B cell (primary cell): Measurements from ENCODE around the gene TMPRSS13. TPM values are rescaled to one million over a fixed set of nuclear protein-coding genes. Genes with fewer than 3 reads are reported as not detected.

Experiments
- ATAC-seq: fragments of 200-7000 bp; cut with Tn5 transposase; one replicate; pipeline ENCODE4 v1.10.0; 2021; ENCODE audit warnings: low read depth, mild to moderate bottlenecking, moderate number of reproducible peaks, moderate library complexity
- CTCF ChIA-PET: fragments of 350-600 bp; sonication (Branson Sonifier 250); formaldehyde crosslinking; loops from one replicate; lab custom pipeline; 2021; ENCODE audit warnings: antibody characterized with exemption, inconsistent platforms; lab: Charles Lee
- POLR2A ChIA-PET: fragments of 350-600 bp; sonication (Branson Sonifier 250); formaldehyde crosslinking; loops from one replicate; lab custom pipeline; 2021; ENCODE audit warnings: antibody characterized with exemption; lab: Charles Lee
- DNase-seq: peaks from one replicate; pipeline ENCODE4 v3.0.0; 2013
- H2AFZ ChIP-seq: 2 replicates; pipeline ENCODE4 v1.6.1; 2012; ENCODE audit warnings: mild to moderate bottlenecking, low read depth, low read length; ENCODE audit not compliant: insufficient read depth, poor library complexity, severe bottlenecking
- H3K27ac ChIP-seq, 2 donors: 1 replicate in 1 of 2; 2 replicates in 1 of 2; pipeline ENCODE4 v1.5.1; 2012 to 2013; ENCODE audit warnings: low read length in 2 of 2, mild to moderate bottlenecking in 2 of 2, moderate library complexity in 1 of 2
- H3K27me3 ChIP-seq, 4 experiments: fragments of 200-600 bp in 1 of 4; sonication (generic) in 1 of 4; replicated peaks in 1 of 4; 1 replicate in 2 of 4; 2 replicates in 2 of 4; pipeline versions ENCODE4 v1.6.1 to v1.7.0; 2013 to 2016; ENCODE audit warnings: low read length in 3 of 4, mild to moderate bottlenecking in 2 of 4, mixed read lengths in 1 of 4, moderate library complexity in 1 of 4; ENCODE audit not compliant: insufficient read depth in 4 of 4, control insufficient read depth in 3 of 4; ENCODE audit errors: control extremely low read depth in 1 of 4
- H3K36me3 ChIP-seq, 2 experiments: replicated peaks in 1 of 2; 1 replicate in 1 of 2; 2 replicates in 1 of 2; pipeline versions ENCODE4 v1.6.1 to v1.7.1; 2013; ENCODE audit warnings: low read length in 1 of 2; ENCODE audit not compliant: insufficient read depth in 2 of 2, control insufficient read depth in 1 of 2; ENCODE audit errors: control extremely low read depth in 1 of 2, extremely low read depth in 1 of 2
- H3K4me1 ChIP-seq, 2 donors: fragments of 200-600 bp in 1 of 2; sonication (generic) in 1 of 2; 1 replicate in 1 of 2; 2 replicates in 1 of 2; pipeline versions ENCODE4 v1.5.1 to v1.6.1; 2013 to 2017; ENCODE audit warnings: low read length in 2 of 2; ENCODE audit not compliant: control insufficient read depth in 2 of 2, insufficient read depth in 2 of 2
- H3K4me2 ChIP-seq: replicated peaks from 2 replicates; pipeline ENCODE3; 2012; ENCODE audit warnings: mild to moderate bottlenecking, low read depth, low read length; ENCODE audit not compliant: poor library complexity, severe bottlenecking
- H3K4me3 ChIP-seq, 5 experiments: fragments of 200-600 bp in 1 of 5; sonication (generic) in 1 of 5; 1 replicate in 3 of 5; 2 replicates in 2 of 5; pipeline versions ENCODE4 v1.5.1 to v1.7.0; 2011 to 2016; ENCODE audit warnings: low read length in 4 of 5, mild to moderate bottlenecking in 4 of 5, low read depth in 2 of 5, control low read depth in 1 of 5, moderate library complexity in 1 of 5; ENCODE audit not compliant: insufficient read depth in 1 of 5; ENCODE audit errors: control extremely low read depth in 1 of 5, extremely low read depth in 1 of 5
- H3K79me2 ChIP-seq: fragments of 200-600 bp; sonication (generic); one replicate; pipeline ENCODE4 v1.6.0; 2016; ENCODE audit warnings: low read length; ENCODE audit not compliant: control insufficient read depth, insufficient read depth
- H3K9ac ChIP-seq: fragments of 200-600 bp; sonication (generic); 2 replicates; pipeline ENCODE4 v1.6.1; 2017; ENCODE audit warnings: mild to moderate bottlenecking, low read length, moderate library complexity
- H3K9me3 ChIP-seq, 3 donors: one replicate each; pipeline versions ENCODE4 v1.6.1 to v1.7.1; 2013; ENCODE audit warnings: low read length in 2 of 3; ENCODE audit not compliant: control insufficient read depth in 2 of 3, insufficient read depth in 1 of 3; ENCODE audit errors: control extremely low read depth in 1 of 3
- H4K20me1 ChIP-seq: 2 replicates; pipeline ENCODE4 v1.6.0; 2012; ENCODE audit warnings: mild to moderate bottlenecking, low read length; ENCODE audit not compliant: insufficient read depth, control insufficient read depth, poor library complexity, severe bottlenecking
- H3K27ac Mint-ChIP-seq: one replicate; pipeline ENCODE4 v1.8.0; 2021; ENCODE audit warnings: mixed read lengths
- H3K27me3 Mint-ChIP-seq: one replicate; pipeline ENCODE4 v1.8.0; 2021; ENCODE audit warnings: mixed read lengths
- H3K4me1 Mint-ChIP-seq: one replicate; pipeline ENCODE4 v1.8.0; 2021; ENCODE audit warnings: mixed read lengths
- H3K4me3 Mint-ChIP-seq: one replicate; pipeline ENCODE4 v1.8.0; 2021; ENCODE audit warnings: mixed read lengths
- H3K9me3 Mint-ChIP-seq: one replicate; pipeline ENCODE4 v1.8.0; 2022; ENCODE audit warnings: mixed read lengths; ENCODE audit not compliant: insufficient read depth
- EZH2 ChIP-seq: IDR thresholded peaks from 2 replicates; pipeline ENCODE4 v1.6.1; 2012; ENCODE audit warnings: borderline replicate concordance, low read depth, mild to moderate bottlenecking, moderate library complexity, low read length; ENCODE audit not compliant: insufficient read depth, poor library complexity, severe bottlenecking
- WGBS: methylation state at CpG from one replicate; pipeline ENCODE4 v1.1.5; 2013; ENCODE audit warnings: missing lambda C conversion rate; ENCODE audit not compliant: insufficient coverage; 5-methylcytosine and 5-hydroxymethylcytosine counted together
- intact Hi-C: fragments of 100-400 bp; cut with micrococcal nuclease; formaldehyde crosslinking; loops from one replicate; pipeline ENCODE4 v1.10.0; 2022
- polyA plus RNA-seq: library from polyadenylated mRNA; depleted of rRNA; stranded (reverse); fragments of >200 nt; gene quantifications from 2 replicates; pipeline ENCODE4 v1.2.3, GENCODE V29; 2012
- total RNA-seq, 2 donors: library from RNA; stranded (reverse); fragments of 120-200 nt in 1 of 2; gene quantifications; 1 replicate in 1 of 2; 2 replicates in 1 of 2; pipeline versions ENCODE4 v1.2.3 to v1.2.4, GENCODE V29; 2013 to 2022
- TF ChIP-seq, protein P1 (sequence below): fragments of 200-600 bp; IDR thresholded peaks from one replicate; pipeline ENCODE4 v1.8.0; 2022; ENCODE audit warnings: antibody characterized with exemption, mild to moderate bottlenecking

The TMPRSS13 gene
- total and polyA plus RNA-seq, 2 donors (not counting 1 experiment from before 2014, with no cell fraction given): 2.4 to 8.0 TPM

DNA sequence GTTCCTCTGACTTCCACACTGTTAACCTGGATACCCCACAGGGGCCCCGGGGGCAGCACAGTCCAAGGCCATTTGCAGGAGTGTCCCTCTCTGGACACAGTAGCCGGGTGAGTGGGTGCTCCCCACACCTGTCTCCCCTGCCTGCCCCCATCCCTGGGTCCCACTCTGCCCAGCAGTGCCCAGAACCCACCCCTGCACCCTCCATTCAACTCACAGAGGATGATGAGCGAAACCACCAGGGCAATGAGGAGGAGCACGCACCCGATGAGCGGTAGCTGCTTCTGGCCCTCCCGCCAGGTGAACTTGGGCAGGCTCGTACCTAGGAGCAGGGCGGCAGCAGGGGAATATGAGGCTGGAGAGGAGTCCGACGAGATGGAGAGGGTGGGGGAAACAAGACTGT, 12.2 kb downstream of the TMPRSS13 start:
- peaks cover 13% of the 10 kb centered on the region for H3K4me1 Mint-ChIP-seq
- H3K9me3 ChIP-seq: no peaks in the 10 kb centered on the region

DNA sequence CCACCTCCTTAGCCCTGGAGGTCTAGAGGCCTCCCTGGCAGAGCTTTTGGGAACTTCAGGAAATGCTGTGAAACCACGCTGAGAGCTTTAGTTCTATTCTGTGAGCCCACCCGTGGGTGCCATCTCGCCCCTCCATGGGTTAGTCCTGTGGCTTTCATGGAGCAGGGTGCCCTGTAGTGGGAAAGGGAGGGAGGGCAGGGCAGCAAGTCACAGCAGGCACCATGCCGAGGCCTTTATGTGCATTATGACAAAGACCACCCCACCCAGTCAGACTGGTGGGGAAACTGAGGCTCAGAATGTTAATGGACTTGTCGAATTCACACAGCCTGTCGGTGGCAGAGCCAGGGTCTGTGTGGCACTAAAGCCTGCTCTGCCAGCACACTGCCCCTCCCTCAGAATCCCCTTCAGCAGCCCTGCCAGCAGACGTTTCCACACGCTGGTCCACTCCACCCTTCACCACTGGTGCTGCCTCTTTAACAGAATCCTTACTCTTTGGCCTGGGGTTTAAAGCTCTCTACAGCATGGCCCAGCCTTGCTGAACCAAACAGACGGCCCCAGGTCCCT, 13.4 kb downstream of the TMPRSS13 start:
- H4K20me1 ChIP-seq: no peaks in the 10 kb centered on the region
- TF ChIP-seq EZH2: no peak
- TF ChIP-seq, protein P1, sequence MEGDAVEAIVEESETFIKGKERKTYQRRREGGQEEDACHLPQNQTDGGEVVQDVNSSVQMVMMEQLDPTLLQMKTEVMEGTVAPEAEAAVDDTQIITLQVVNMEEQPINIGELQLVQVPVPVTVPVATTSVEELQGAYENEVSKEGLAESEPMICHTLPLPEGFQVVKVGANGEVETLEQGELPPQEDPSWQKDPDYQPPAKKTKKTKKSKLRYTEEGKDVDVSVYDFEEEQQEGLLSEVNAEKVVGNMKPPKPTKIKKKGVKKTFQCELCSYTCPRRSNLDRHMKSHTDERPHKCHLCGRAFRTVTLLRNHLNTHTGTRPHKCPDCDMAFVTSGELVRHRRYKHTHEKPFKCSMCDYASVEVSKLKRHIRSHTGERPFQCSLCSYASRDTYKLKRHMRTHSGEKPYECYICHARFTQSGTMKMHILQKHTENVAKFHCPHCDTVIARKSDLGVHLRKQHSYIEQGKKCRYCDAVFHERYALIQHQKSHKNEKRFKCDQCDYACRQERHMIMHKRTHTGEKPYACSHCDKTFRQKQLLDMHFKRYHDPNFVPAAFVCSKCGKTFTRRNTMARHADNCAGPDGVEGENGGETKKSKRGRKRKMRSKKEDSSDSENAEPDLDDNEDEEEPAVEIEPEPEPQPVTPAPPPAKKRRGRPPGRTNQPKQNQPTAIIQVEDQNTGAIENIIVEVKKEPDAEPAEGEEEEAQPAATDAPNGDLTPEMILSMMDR: no peak
- H3K27ac ChIP-seq: no peak overlapping the region
- H3K79me2 ChIP-seq: no peaks in the 10 kb centered on the region
- H3K36me3 ChIP-seq: no peaks in the 10 kb centered on the region
- ChIA-PET POLR2A (no interaction called here), CTCF (interaction anchor here (1.2 to 1.3 kb wide), 2 partner anchors 24 to 31 kb away, joined by 3 to 6 read pairs; no protein-coding TSS in a partner anchor)
- Mint-ChIP-seq H3K4me1 (peaks cover 13% of the 10 kb centered on the region), H3K27me3 (peaks cover 4% of the 10 kb centered on the region), H3K27ac (no peak overlapping the region), H3K9me3 (no peaks in the 10 kb centered on the region), H3K4me3 (no peak overlapping the region)
- ATAC-seq (no peak), DNase-seq (no peak)
- no peak overlapping the region for H3K9ac ChIP-seq
- no peaks in the 10 kb centered on the region for H3K9me3 ChIP-seq
- no peaks in the 10 kb centered on the region for H3K27me3 ChIP-seq
- H3K4me3 ChIP-seq: no peak overlapping the region
- no peak overlapping the region for H3K4me2 ChIP-seq
- no peak overlapping the region for H2AFZ ChIP-seq
- 80% methylated on average over 7 of the region's 9 CpGs for WGBS
- intact Hi-C loops: no loop called here
- H3K4me1 ChIP-seq: peaks cover 13 to 14% of the 10 kb centered on the region in 2 donors

More for the DNA sequence above, 12.2 kb downstream of the TMPRSS13 start:
- ChIA-PET POLR2A (no interaction called here), CTCF (interaction anchor here (1.2 to 1.7 kb wide), 4 partner anchors 25 to 136 kb away, joined by 3 to 7 read pairs (median 3); no protein-coding TSS in a partner anchor)
- no peak overlapping the region for H3K4me3 ChIP-seq
- ATAC-seq (no peak), DNase-seq (no peak)
- no peak for TF ChIP-seq EZH2
- TF ChIP-seq, protein P1: no peak
- Mint-ChIP-seq H3K27ac (no peak overlapping the region), H3K27me3 (no peaks in the 10 kb centered on the region), H3K4me3 (no peak overlapping the region), H3K9me3 (no peaks in the 10 kb centered on the region)
- H3K9ac ChIP-seq: no peak overlapping the region
- H3K4me1 ChIP-seq: peaks cover 13 to 14% of the 10 kb centered on the region in 2 donors
- H3K4me2 ChIP-seq: no peak overlapping the region
- no peaks in the 10 kb centered on the region for H3K27me3 ChIP-seq
- H3K36me3 ChIP-seq: no peaks in the 10 kb centered on the region
- no peak overlapping the region for H2AFZ ChIP-seq
- H3K27ac ChIP-seq: no peak overlapping the region
- intact Hi-C loops: no loop called here
- 94% methylated on average over 7 of the region's 11 CpGs for WGBS
- H3K79me2 ChIP-seq: no peaks in the 10 kb centered on the region
- no peaks in the 10 kb centered on the region for H4K20me1 ChIP-seq
